ENCODE measurements around the gene GPRC6A. TPM values are rescaled to one million over a fixed set of nuclear protein-coding genes. Genes with fewer than 3 reads are reported as not detected.

The GPRC6A gene
- total and polyA plus RNA-seq, 11 donors = not detected

GRCh38 chr6:116858060-116858459, 29.2 kb upstream of the GPRC6A start:
- TF ChIP-seq CTCF (IDR thresholded peaks at IDR 0.05) (no peak), POLR2A (IDR thresholded peaks at IDR 0.05) (no peak)
- Histone ChIP-seq H3K9me3 (peaks cover 0 to 55% (median 20%) of the 10 kb centered on the region in 12 donors), H3K27ac (no peak overlapping the region), H3K27me3 (no peaks in the 10 kb centered on the region), H3K36me3 (no peaks in the 10 kb centered on the region), H3K4me1 (no peaks in the 10 kb centered on the region), H3K4me3 (no peak overlapping the region)
- no peak for ATAC-seq
- intact Hi-C loops (cut with DNase I) = no loop called here
- DNase-seq = no peak

GRCh38 chr6:116847227-116847626, 18.3 kb upstream of the GPRC6A start:
- TF ChIP-seq CTCF (IDR thresholded peaks at IDR 0.05) (peak in 7 of 12 donors; percentile 10 to 50 (median 34)), POLR2A (IDR thresholded peaks at IDR 0.05) (no peak)
- intact Hi-C loops (cut with DNase I) = loop anchor here in 2 of 10 donors (5.0 to 10.0 kb wide), 2 partner anchors 62 to 65 kb away; no protein-coding TSS in a partner anchor
- no peak for DNase-seq
- H3K27ac ChIP-seq = no peak overlapping the region
- H3K27me3 ChIP-seq = no peaks in the 10 kb centered on the region
- H3K9me3 ChIP-seq = no peaks in the 10 kb centered on the region
- ATAC-seq = no peak
- no peaks in the 10 kb centered on the region for H3K36me3 ChIP-seq
- WGBS, 4 donors = 9 to 16% (median 13%) methylated on average over 1 of the region's 1 CpG
- H3K4me3 ChIP-seq = no peak overlapping the region
- no peaks in the 10 kb centered on the region for H3K4me1 ChIP-seq

- H3K27ac ChIP-seq = no peak overlapping the region
- intact Hi-C loops (cut with DNase I) = loop anchor here in 1 of 10 donors (10.0 kb wide), 1 partner anchor 58 kb away; no protein-coding TSS in a partner anchor
- no peaks in the 10 kb centered on the region for H3K9me3 ChIP-seq
- no peaks in the 10 kb centered on the region for H3K4me1 ChIP-seq
- no peak for DNase-seq
- H3K27me3 ChIP-seq = no peaks in the 10 kb centered on the region
- no peak overlapping the region for H3K4me3 ChIP-seq
- WGBS, 4 donors = 69 to 80% (median 75%) methylated on average over 1 of the region's 1 CpG
- ATAC-seq = no peak
- H3K36me3 ChIP-seq = no peaks in the 10 kb centered on the region
- TF ChIP-seq POLR2A (IDR thresholded peaks at IDR 0.05) (no peak), CTCF (IDR thresholded peaks at IDR 0.05) (no peak)
These were observed 13.6 kb upstream of the GPRC6A start for GRCh38 chr6:116842459-116842858.

- no peaks in the 10 kb centered on the region for H3K9me3 ChIP-seq
- intact Hi-C loops (cut with DNase I) = loop anchor here in 1 of 10 donors (10.0 kb wide), 1 partner anchor 55 kb away; no protein-coding TSS in a partner anchor
- H3K4me3 ChIP-seq = no peak overlapping the region
- H3K4me1 ChIP-seq = no peaks in the 10 kb centered on the region
- no peaks in the 10 kb centered on the region for H3K27me3 ChIP-seq
- no peak for DNase-seq
- H3K27ac ChIP-seq = no peak overlapping the region
- no peaks in the 10 kb centered on the region for H3K36me3 ChIP-seq
- TF ChIP-seq CTCF (IDR thresholded peaks at IDR 0.05) (no peak), POLR2A (IDR thresholded peaks at IDR 0.05) (no peak)
- WGBS, 4 donors = 50 to 63% (median 58%) methylated on average over 2 of the region's 2 CpGs
- ATAC-seq = no peak
These were observed 11.2 kb upstream of the GPRC6A start for GRCh38 chr6:116840091-116840490.

All from heart left ventricle (tissue), 16 donors.